Femur (tissue), 1 donor: ENCODE results near the gene LEMD2.

Experiments
- DNase-seq: peaks from one replicate; pipeline ENCODE4 v3.0.0-alpha.2; 2017

Gene LEMD2

DNA sequence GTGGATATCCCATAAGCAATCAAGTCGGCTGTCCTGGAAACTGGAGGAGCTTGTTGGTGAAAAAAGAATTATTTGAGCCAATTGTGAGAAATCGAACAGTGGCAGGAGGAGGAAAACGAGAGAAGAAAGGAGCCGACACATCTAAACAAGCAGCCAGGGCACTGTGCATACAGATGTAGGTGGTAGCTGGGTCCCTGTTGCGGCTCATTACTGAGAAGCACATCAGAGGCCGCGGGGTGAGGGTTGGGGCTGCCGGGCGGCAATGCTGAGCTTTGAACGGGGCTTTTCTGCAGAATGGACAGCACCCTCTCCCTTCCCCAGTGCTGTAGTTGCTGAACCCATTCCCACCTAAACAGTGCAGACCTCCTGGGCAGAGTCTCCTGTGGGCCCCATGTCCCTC, 4.1 kb upstream of the LEMD2 start:
- DNase-seq, result no peak

DNA sequence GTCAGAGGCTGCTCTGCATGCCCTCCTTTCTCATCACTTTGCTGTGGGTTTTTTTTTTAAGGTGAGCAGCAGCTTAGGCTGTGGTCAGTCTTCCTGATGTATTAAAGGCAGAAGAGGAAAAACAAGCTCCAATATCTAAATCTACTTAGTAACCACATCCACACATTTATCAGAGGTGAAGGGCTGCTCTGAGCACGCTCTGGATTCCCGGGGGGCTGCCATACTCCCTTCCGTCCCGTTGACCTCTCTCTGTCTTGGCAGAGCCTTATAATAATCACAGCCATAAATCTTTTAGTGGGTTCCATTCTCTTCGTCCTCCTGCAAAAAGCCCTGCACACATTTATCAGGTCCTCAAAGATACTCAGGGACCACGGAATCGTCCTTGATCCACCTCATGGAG, 2.7 kb upstream of the LEMD2 start:
- DNase-seq, result no peak

DNA sequence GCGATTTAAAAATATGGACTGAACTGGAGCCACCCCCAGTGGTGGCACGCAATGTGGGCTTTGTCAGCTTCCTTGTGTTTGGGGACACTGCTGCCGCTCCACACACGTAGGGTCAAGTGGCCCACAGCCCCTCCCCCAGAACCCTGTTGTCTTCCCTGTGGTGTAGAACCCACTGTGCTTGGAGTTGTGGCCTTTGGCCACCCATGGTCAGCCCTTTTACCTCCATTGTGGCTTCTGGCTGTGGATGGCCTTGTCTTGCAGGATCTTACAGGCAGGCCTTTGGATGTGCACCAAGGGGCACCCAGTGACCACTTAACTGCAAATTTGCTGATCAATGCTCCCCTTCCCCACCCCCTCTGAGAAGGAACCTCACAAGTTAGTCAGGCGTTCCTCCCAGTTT, 2.0 kb upstream of the LEMD2 start:
- no peak for DNase-seq

DNA sequence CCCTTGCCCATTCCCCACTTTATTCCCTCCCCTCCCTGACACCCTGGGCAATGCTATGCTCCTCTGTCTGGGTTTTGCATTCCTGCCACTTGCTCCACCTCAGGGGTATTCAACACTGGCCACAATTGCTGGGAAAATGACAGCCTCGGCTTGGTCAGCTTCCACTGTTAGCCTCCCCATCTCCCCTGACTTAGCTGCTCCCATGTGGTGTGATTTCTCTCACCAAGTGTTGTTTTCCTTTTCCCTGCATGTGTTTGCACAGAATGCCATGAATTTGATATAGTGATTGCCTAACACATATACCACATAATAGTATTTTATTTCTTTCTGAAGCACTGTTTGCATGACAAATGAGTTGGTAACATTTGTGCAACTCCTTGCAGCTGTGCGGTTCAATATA, 1.4 kb upstream of the LEMD2 start:
- peak; percentile 51 for DNase-seq

- no peak for DNase-seq
Measured at GRCh38 chr6:33789550-33789895, 593 bp upstream of the LEMD2 start.

DNA sequence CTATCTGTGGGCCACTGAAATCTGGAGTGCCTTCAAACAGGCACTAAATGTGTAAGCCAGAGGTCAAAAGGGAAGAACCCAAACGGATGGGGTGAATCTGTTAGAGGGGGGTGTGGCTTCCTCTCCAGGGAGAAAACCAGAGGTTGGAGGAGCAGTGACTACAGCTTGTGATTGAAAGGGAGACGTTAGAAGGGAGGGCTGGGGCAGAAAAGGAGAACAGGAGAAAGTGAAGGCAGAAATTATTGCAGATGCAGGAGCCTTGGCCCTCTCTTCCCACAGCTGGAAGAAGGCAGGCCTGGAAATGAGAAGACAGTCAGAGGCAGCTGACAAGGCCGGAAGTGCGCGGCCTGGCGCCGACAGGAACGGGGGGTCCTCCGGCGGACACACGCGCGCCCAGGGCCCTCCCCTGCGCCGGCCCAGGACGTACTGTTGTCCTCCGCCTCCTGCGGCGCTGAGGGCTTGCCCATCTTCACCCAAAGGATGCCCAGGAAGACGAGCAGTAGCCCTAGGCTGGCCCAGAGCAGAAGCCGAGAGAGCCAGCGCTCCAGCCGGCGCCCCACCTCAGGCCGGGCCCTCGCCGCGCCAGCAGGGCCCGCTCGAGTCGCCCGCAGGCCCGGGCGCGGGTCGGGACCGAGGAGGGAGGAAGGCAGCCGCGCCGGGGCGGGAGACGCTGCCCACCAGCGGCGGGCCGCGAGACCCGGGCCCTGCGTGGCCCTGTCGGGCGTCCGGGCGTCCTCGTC, 806 bp downstream of the LEMD2 start:
- peak; percentile 91 for DNase-seq

- no peak for DNase-seq
Measured at GRCh38 chr6:33787346-33787953, 1.5 kb downstream of the LEMD2 start.

- no peak for DNase-seq
Measured at GRCh38 chr6:33786736-33787135, 2.2 kb downstream of the LEMD2 start.

DNA sequence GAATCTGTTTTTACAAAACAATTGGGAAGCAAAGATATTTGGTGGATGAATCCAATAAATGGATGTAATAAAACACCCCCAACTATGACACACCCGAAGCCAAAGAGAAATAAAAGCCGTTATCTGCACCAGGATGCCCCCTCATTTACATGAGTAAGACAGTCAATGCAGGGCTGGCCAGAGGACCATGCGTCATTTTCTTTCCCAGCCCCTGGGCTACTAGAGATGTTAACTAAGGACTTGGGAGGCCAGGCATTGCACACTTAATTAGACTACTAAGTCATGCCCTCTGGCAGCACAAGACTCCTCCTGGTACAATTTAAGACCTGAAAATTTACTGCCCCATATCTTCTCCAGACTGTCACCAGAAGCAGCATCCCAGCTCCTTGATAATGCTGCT, 3.2 kb downstream of the LEMD2 start:
- DNase-seq, result no peak

DNA sequence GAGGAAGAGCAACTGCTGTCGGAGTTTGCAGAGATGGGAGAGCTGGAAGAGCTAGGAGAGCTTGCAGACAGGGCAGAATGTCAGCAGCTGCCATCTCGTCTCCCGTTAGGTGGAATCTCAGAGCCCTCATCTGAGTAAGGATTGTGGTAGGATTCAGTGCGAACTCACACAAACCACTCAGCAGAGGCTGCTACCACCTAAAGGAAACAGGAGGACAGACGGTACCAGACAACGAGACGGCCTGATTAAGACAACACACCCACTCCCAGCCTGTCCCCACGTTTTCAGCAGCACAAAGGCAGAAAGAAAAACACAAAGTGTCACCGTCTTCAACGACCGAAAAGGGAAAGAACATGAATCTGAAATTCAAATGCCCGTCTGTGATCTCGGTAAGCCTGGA, 4.1 kb downstream of the LEMD2 start:
- no peak for DNase-seq

DNA sequence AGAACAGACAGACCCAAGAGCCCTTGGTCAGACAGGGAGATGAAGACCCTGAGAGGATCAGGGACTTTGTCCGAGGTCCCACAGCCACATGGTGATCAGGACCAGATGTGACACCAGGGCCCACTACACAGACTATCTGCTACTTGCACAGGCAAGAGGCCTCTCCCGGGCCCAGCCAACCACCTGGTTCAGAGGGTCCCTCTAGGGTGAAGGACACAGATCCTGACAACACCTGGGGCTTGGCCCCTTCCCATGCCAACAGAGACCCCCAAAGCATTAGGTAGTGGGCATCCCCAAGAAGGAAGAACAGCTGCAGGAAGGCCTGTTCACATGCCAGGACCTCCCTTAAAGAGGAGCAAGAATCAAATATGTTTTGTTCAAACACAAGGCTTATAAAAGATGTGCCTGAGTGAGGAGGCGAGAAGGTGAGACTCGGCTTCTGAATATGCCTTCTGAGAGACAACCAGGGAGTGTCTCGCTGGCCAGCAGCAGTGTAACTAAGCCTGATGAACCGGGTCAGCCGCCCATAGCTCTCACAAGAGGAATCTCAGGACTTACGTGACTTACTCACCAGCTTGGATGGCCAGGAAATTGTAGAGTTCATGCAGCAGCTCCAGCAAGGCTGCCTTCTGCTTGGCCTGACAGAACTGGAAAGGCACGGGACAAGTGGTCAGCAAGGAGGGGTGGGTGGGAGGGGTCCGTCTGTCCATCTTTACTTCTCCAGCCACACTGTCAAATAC, 5.0 kb downstream of the LEMD2 start:
- no peak for DNase-seq

DNA sequence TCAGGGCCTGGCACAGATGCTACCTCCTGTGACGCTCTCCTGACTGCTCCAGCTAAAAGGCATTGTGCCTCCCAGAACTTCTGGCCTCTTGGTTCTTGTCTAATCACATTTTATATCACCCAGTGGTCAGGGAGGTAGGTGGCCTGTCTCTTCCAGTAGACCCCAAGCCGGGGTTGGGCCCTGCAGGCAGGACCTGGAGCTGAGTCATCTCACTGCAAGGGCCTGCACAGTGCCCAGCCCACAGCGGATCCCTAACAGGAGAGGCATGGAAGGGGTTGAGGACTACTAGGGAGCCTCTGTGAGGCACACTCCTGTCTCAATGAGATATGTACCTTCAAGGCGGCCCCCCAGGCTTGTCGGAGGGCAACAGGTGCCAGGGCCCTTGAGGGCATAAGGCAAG, 6.4 kb downstream of the LEMD2 start:
- no peak for DNase-seq

DNA sequence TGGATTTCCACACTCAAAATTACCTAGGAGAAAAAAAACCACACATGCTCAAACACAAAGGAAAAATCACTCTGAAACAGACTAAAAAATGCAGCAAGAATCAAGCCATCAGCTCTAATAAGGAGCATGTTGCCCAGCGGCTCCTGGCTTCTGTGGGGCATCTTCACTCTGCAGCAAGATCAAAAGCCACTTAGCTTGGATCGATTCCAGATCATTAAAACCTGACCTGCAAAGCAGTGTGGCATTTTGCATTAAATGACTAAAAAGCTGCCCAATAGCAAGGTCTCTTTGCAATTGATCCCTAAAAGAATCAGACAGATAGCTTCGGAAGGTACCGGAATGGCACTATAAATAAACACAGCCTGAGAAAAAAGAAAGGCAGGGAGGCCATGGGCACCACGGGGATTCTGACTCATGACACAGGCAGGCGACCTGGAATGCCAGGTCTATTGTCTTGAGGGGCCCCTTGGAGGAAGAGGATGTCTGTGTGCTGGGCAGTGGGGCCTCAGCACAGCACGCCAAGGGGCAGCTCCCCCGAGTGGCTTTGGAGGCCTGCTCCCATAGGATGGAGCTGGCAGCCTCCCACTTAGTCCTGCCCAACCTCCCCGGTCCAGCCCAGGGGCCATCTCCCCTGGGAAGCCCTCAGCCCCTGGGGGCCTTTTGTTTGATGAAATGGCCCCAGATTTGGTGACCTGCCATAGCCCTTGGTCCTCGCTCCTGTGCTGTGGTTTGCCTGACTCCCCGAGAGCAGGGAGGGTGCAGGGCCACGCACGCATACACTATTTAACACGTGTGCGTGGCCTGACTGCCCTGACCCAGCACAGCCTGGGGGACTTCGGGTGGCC, 7.6 kb downstream of the LEMD2 start:
- DNase-seq, result no peak

GRCh38 chr6:33779895-33780294, 9.0 kb downstream of the LEMD2 start:
- DNase-seq, result no peak

DNA sequence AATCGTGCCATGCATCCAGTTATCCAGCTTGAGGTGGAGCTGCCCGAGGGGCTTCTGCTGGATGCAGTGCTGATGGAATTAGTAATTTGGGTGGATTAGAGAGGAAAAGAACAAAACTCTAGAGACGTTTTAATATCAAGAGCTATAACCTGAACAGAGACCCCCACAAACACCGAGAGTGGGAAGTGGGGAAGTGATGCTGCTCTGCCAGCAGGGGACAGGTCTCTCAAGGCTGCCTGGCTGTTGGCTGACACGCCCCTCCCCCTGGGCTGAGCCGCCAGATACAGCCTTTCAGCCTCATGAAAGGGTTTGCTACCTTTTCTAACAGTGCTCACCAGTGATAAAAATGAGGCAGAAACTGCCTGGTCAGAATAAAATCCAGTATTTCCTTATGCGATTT, 9.6 kb downstream of the LEMD2 start:
- no peak for DNase-seq

- no peak for DNase-seq
Measured at GRCh38 chr6:33778444-33779121, 10.3 kb downstream of the LEMD2 start.

GRCh38 chr6:33777398-33778388, 11.2 kb downstream of the LEMD2 start:
- DNase-seq, result no peak

- DNase-seq, result no peak
Measured at GRCh38 chr6:33776764-33777163, 12.2 kb downstream of the LEMD2 start.

- no peak for DNase-seq
Measured at GRCh38 chr6:33776186-33776585, 12.7 kb downstream of the LEMD2 start.

GRCh38 chr6:33774774-33775173, 14.2 kb downstream of the LEMD2 start:
- no peak for DNase-seq

DNA sequence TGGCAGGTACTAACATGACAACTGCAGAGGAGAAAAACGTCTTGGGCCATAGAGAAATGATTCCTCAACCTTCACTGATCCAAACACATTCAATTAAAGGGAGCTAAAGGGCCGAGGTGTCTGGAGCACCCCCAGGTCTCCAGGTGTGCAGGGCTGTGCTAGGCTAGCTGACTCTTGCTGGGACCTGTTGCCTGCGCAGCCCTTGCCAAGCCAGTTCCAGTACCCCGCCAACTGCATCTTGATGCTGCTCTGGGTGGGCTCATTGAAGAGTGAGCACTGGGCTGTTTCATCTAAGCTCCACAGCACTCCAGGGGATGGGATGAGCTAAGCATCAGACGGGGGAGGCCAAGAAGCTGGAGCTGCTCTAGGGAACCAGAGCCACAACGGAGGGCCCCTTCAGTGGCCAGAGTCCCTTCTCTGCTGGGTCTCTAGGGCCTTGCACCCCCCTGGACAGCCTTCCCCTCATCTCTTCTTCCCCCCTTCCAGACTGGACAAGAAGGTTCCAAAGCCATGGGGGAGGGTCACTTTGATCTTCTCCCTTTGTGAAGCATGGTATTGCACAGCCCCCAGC, 15.9 kb downstream of the LEMD2 start:
- no peak for DNase-seq
